Measurements from ENCODE around the gene SLC4A2. TPM values are rescaled to one million over a fixed set of nuclear protein-coding genes. Genes with fewer than 3 reads are reported as not detected.
A peak's percentile ranks its signal among the peaks of the same experiment; 100 is the strongest.
"Not testable (repeated sequence)": the region's sequence is repeated elsewhere in the genome, so short reads cannot be mapped to it uniquely, and the experiment has no call there.

SLC4A2 gene
- total RNA-seq, 2 donors from 2014 or later: 55.3 to 114 TPM

DNA sequence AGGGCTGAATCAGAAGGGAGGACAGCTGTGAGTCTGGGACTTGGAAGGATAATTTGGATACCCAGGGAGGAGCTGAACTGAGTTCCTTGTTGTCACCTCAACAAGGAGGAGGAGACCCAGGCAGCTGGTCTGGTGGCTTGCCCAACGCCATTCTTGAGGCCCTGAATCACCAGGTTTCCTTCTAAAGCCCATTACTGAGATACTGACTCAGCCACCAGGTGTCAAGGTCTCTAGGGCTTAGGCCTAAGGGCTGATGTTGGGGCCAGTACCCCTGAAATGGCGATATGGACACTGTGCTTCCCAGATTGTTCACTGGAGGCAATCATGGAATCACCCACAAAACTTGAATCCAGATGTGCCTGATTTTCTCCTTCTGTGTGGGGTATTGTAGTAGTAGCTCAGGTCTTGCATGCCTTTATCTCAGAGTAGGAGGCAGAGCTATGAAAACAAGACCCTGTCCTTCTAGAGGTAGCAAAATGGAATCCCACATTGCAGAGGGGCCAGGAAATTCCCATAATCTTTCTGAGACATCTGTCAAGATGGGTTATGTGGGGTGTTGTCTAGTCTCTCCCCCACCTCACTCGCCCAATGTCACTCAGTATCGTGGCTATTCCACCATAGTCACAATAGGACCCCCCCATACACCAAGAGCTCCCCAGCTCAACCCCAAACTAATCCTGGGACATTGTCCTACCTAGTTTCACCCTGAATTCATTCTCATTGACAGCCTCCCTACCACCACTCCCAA, 33.3 kb upstream of the SLC4A2 start:
- TF ChIP-seq, protein P1, sequence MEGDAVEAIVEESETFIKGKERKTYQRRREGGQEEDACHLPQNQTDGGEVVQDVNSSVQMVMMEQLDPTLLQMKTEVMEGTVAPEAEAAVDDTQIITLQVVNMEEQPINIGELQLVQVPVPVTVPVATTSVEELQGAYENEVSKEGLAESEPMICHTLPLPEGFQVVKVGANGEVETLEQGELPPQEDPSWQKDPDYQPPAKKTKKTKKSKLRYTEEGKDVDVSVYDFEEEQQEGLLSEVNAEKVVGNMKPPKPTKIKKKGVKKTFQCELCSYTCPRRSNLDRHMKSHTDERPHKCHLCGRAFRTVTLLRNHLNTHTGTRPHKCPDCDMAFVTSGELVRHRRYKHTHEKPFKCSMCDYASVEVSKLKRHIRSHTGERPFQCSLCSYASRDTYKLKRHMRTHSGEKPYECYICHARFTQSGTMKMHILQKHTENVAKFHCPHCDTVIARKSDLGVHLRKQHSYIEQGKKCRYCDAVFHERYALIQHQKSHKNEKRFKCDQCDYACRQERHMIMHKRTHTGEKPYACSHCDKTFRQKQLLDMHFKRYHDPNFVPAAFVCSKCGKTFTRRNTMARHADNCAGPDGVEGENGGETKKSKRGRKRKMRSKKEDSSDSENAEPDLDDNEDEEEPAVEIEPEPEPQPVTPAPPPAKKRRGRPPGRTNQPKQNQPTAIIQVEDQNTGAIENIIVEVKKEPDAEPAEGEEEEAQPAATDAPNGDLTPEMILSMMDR (IDR thresholded peaks at IDR 0.05): no peak
- no peaks in the 10 kb centered on the region for H3K27me3 ChIP-seq
- no peaks in the 10 kb centered on the region for H3K9me3 ChIP-seq
- H3K4me1 ChIP-seq: peaks cover 0 to 15% of the 10 kb centered on the region in 2 donors
- no peak for DNase-seq (ENCODE audit: low spot score)
- H3K36me3 ChIP-seq: no peaks in the 10 kb centered on the region
- no peak overlapping the region for H3K4me3 ChIP-seq
- no peak overlapping the region for H3K27ac ChIP-seq

DNA sequence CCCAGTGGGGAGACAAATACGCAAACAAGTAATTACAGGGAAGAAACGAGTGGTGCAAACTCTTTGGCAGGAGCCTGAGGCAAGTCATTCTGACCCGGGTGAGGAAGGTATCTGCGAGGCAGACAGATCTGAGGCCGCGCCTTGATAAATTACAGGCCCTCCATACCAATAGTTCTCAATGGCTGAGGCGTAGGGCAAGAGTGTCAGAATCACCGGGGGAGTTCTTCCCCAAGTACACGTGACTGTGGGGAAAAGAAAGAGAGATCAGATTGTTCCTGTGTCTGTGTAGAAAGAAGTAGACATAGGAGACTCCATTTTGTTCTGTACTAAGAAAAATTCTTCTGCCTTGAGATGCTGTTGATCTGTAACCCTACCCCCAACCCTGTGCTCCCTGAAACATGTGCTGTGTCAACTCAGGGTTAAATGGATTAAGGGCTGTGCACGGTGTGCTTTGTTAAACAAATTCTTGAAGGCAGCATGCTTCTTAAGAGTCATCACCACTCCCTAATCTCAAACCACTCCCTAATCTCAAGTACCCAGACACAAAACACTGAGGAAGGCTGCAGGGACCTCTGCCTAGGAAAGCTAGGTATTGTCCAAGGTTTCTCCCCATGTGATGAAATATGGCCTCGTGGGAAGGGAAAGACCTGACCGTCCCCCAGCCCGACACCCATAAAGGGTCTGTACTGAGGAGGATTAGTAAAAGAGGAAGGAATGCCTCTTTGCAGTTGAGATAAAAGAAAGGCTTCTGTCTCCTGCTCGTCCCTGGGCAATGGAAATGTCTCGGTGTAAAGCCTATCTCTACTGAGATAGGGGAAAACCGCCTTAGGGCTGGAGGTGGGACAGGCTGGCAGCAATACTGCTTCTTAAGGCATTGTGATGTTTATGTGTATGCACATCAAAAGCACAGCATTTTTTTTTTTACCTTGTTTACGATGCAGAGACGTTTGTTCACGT, 32.3 kb upstream of the SLC4A2 start:
- not testable (repeated sequence) for DNase-seq (ENCODE audit: low spot score)

DNA sequence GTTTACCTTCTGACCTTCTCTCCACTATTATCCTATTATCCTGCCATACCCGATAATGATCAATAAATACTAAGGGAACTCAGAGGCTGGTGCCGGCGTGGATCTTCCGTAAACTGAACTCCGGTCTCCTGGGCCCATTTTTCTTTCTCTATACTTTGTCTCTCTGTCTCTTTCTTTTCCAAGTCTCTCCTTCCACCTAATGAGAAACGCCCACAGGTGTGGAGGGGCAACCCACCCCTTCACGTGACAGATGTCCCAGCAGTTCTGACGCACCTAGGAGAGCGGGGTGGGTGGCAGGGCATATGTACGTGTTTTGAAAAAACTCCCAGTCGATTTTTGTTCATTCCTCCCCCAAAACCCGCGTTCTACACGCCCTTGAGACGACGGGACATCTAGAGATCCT, 31.7 kb upstream of the SLC4A2 start:
- not testable (repeated sequence) for H3K36me3 ChIP-seq; DNase-seq (ENCODE audit: low spot score); H3K27me3 ChIP-seq; H3K9me3 ChIP-seq
- H3K4me3 ChIP-seq: peak overlapping the region; percentile 57 to 72
- peak overlapping the region; percentile 77 to 87 for H3K27ac ChIP-seq
- peaks cover 0 to 15% of the 10 kb centered on the region in 2 donors for H3K4me1 ChIP-seq

More for the DNA sequence above, 32.3 kb upstream of the SLC4A2 start:
- Histone ChIP-seq H3K4me1 (peaks cover 0 to 15% of the 10 kb centered on the region in 2 donors), H3K27ac (peak overlapping the region; percentile 77 to 87), H3K4me3 (peak overlapping the region in 1 of 2 donors; percentile 57)
- H3K27me3 ChIP-seq, H3K36me3 ChIP-seq, H3K9me3 ChIP-seq: not testable (repeated sequence)

DNA sequence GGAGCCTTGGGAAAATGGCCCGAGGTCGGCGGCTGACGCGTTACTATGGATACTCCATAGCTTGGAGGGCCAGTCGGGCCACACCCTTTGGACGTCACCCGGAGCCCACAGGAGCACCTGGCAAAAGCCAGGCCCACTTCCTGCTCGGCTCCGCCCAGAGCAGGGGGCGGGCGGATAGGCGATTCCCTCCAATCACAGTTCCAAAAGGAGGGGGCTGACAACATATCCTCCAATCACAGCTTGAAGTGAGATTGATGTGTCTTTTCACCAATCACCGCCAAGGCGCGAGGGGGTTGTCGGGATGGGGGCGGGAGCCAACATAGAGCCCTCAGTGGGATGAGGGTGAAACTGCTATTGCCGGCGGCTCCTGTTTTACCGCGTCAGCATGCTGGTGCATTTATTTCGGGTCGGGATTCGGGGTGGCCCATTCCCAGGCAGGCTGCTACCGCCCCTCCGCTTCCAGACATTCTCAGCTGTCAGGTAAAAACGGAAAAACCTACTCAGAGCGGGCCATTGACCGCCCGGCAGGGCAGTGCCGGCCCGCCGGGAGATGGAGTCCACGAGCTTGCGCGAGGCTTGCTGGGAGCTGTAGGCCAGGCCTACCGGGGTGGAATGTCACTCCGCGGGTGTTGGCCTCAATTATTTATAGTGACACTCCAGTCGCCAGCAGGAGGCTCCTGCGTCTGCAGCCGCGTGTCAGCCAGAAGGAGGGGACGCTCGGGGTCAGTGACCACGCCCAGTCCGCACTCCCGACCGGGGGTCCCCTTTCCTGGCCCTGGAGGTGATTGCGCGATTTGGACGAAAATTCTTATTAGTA, 31.1 kb upstream of the SLC4A2 start, which contains the start of gene ABCB8:
ABCB8 (plus strand) TSS at position 320 of the 817 bp plus-strand sequence; CDS start at position 386, 66 bp downstream.
- Histone ChIP-seq H3K4me1 (peaks cover 0 to 15% of the 10 kb centered on the region in 2 donors), H3K36me3 (no peaks in the 10 kb centered on the region), H3K4me3 (peak within 1 kb of the TSS; percentile 57 to 72), H3K27me3 (no peaks in the 10 kb centered on the region), H3K9me3 (no peaks in the 10 kb centered on the region), H3K27ac (peak within 1 kb of the TSS; percentile 77 to 87)
- peak; percentile 99 for DNase-seq (ENCODE audit: low spot score)
- TF ChIP-seq, protein P1 (IDR thresholded peaks at IDR 0.05): peak; percentile 23 to 67

DNA sequence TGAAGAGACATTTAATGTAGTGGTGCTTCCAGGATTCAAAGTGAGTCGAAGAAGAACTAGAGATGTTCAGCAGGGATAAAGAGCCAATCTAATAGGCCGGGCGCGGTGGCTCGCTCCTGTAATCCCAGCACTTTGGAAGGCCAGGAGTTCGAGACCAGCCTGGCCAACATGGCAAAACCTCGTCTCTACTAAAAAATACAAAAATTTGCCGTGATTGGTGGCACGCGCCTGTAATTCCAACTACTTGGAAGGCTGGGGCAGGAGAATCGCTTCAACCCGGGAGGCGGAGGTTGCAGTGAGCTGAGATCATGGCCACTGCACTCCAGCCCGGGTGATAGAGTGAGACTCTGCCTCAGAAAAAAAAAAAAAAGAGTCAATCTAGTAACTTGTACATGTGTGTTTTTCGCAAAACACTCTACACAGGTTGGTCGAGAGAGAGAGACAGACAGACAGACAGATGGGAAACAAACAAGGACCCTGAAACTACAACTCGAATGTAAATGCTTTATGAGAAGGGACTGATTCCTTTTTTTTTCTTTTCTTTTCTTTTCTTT, 30.4 kb upstream of the SLC4A2 start:
- H3K27ac ChIP-seq: peak overlapping the region; percentile 77 to 87
- H3K4me3 ChIP-seq: peak overlapping the region; percentile 57 to 72
- no peaks in the 10 kb centered on the region for H3K27me3 ChIP-seq
- no peaks in the 10 kb centered on the region for H3K36me3 ChIP-seq
- DNase-seq (ENCODE audit: low spot score): no peak
- TF ChIP-seq, protein P1 (IDR thresholded peaks at IDR 0.05): no peak
- peaks cover 0 to 15% of the 10 kb centered on the region in 2 donors for H3K4me1 ChIP-seq
- no peaks in the 10 kb centered on the region for H3K9me3 ChIP-seq

DNA sequence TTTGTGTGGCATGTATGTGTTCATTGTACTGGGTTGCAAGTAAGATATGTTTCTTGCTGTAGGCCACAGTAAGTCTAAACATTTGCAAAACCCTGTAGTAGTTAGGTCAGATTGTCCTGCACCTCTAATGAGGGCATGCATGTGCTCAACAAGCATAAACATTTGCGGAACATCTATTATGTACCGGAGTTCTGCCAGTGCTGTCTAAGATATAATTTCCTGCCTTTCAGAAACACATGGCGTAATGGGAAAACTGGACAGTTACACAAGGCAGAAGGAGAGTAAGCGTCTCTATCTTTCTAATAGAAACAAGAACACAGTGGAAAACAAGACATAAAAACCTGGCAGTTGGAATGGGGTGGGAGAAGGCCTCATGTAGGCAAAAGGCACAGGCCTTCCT, 28.4 kb upstream of the SLC4A2 start:
- TF ChIP-seq, protein P1 (IDR thresholded peaks at IDR 0.05): no peak
- no peak for DNase-seq (ENCODE audit: low spot score)
- Histone ChIP-seq H3K27ac (no peak overlapping the region), H3K36me3 (peaks cover 12% of the 10 kb centered on the region), H3K9me3 (no peaks in the 10 kb centered on the region), H3K4me3 (no peak overlapping the region), H3K27me3 (no peaks in the 10 kb centered on the region), H3K4me1 (peaks cover 0 to 15% of the 10 kb centered on the region in 2 donors)
